Colonic mucosa (tissue), 4 donors: ENCODE data around the gene RBM20. TPM values are rescaled to one million over a fixed set of nuclear protein-coding genes. Genes with fewer than 3 reads are reported as not detected.
"Not testable (repeated sequence)": the region's sequence is repeated elsewhere in the genome, so short reads cannot be mapped to it uniquely, and the experiment has no call there.

Source experiments
- DNase-seq: peaks from one replicate; pipeline ENCODE4 v3.0.0-alpha.2; 2020
- H3K27ac ChIP-seq: fragments of 200-600 bp; one replicate; pipeline ENCODE4 v1.8.0; 2021
- H3K27me3 ChIP-seq: fragments of 200-600 bp; one replicate; pipeline ENCODE4 v1.8.0; 2021
- H3K36me3 ChIP-seq: fragments of 200-600 bp; one replicate; pipeline ENCODE4 v1.8.0; 2021
- H3K4me1 ChIP-seq: fragments of 200-600 bp; one replicate; pipeline ENCODE4 v1.8.0; 2021; ENCODE audit warnings: mild to moderate bottlenecking
- H3K4me3 ChIP-seq: fragments of 200-600 bp; one replicate; pipeline ENCODE4 v1.8.0; 2021
- H3K9ac ChIP-seq, 2 donors: one replicate each; pipeline ENCODE4 v1.7.0; 2013; ENCODE audit warnings: control low read depth in 2 of 2, low read depth in 2 of 2, low read length in 2 of 2
- H3K9me3 ChIP-seq: fragments of 200-600 bp; one replicate; pipeline ENCODE4 v1.8.0; 2021
- CTCF ChIP-seq: fragments of 200-600 bp; IDR thresholded peaks from one replicate; pipeline ENCODE4 v1.8.0; 2022; ENCODE audit warnings: antibody characterized with exemption, mild to moderate bottlenecking
- intact Hi-C: fragments of 100-400 bp; cut with DNase I; formaldehyde crosslinking; loops from one replicate; pipeline ENCODE4 v1.14.1; 2022
- total RNA-seq, 2 donors: library from RNA; stranded (reverse); fragmentation: NEBNext Ultra II Directional in 1 of 2; extraction: Animal tissue kit (Norgen Biotek cat#: 25700) in 1 of 2; gene quantifications; one replicate each; pipeline ENCODE4 v1.2.1, GENCODE V29; 2021
- donor health status: healthy.
- donor health status: DM: no; HTN: no; CAD: no.
- donor health status: DM: no; HTN: no; CAD: no.

RBM20 gene
- total RNA-seq, 2 donors from 2014 or later = 0.49 to 0.80 TPM

GRCh38 chr10:110863361-110863760 lies 219.2 kb downstream of the RBM20 start:
- Histone ChIP-seq H3K4me3 (no peak overlapping the region), H3K4me1 (peaks cover 25% of the 10 kb centered on the region), H3K9me3 (no peaks in the 10 kb centered on the region), H3K9ac (no peak overlapping the region), H3K36me3 (no peaks in the 10 kb centered on the region), H3K27me3 (no peaks in the 10 kb centered on the region), H3K27ac (peak overlapping the region; percentile 90)
- TF ChIP-seq CTCF = no peak
- no peak for DNase-seq
- intact Hi-C loops = no loop called here

GRCh38 chr10:110863956-110864355 lies 219.8 kb downstream of the RBM20 start:
- TF ChIP-seq CTCF = no peak
- Histone ChIP-seq H3K9me3 (no peaks in the 10 kb centered on the region), H3K27me3 (no peaks in the 10 kb centered on the region), H3K36me3 (no peaks in the 10 kb centered on the region), H3K9ac (peak overlapping the region in 1 of 2 donors; percentile 59), H3K4me3 (no peak overlapping the region), H3K27ac (peak overlapping the region; percentile 90), H3K4me1 (peaks cover 23% of the 10 kb centered on the region)
- no peak for DNase-seq
- intact Hi-C loops = no loop called here

- DNase-seq = no peak
- no peaks in the 10 kb centered on the region for H3K9me3 ChIP-seq
- peak overlapping the region; percentile 46 to 59 for H3K9ac ChIP-seq
- no peaks in the 10 kb centered on the region for H3K27me3 ChIP-seq
- intact Hi-C loops = no loop called here
- H3K4me1 ChIP-seq = peaks cover 16% of the 10 kb centered on the region
- H3K36me3 ChIP-seq = no peaks in the 10 kb centered on the region
- no peak overlapping the region for H3K4me3 ChIP-seq
- no peak for TF ChIP-seq CTCF
- peak overlapping the region; percentile 90 for H3K27ac ChIP-seq
These were observed 220.6 kb downstream of the RBM20 start for GRCh38 chr10:110864662-110865140.

GRCh38 chr10:110865186-110865808 lies 221.2 kb downstream of the RBM20 start:
- intact Hi-C loops = no loop called here
- peak overlapping the region; percentile 90 for H3K27ac ChIP-seq
- no peak overlapping the region for H3K4me3 ChIP-seq
- TF ChIP-seq CTCF = no peak
- peaks cover 12% of the 10 kb centered on the region for H3K4me1 ChIP-seq
- no peaks in the 10 kb centered on the region for H3K27me3 ChIP-seq
- H3K9ac ChIP-seq = peak overlapping the region; percentile 47 to 59
- H3K36me3 ChIP-seq = no peaks in the 10 kb centered on the region
- DNase-seq = peak; percentile 76
- no peaks in the 10 kb centered on the region for H3K9me3 ChIP-seq

GRCh38 chr10:110865809-110866482 lies 221.8 kb downstream of the RBM20 start:
- H3K9ac ChIP-seq = peak overlapping the region in 1 of 2 donors; percentile 59
- no peak for DNase-seq
- intact Hi-C loops = no loop called here
- H3K4me1 ChIP-seq = peaks cover 7% of the 10 kb centered on the region
- TF ChIP-seq CTCF = no peak
- no peaks in the 10 kb centered on the region for H3K9me3 ChIP-seq
- peak overlapping the region; percentile 90 for H3K27ac ChIP-seq
- no peak overlapping the region for H3K4me3 ChIP-seq
- H3K27me3 ChIP-seq = no peaks in the 10 kb centered on the region
- H3K36me3 ChIP-seq = no peaks in the 10 kb centered on the region

- not testable (repeated sequence) for H3K4me1 ChIP-seq
These were observed 223.1 kb downstream of the RBM20 start for GRCh38 chr10:110867011-110867806.

More at GRCh38 chr10:110867011-110867806, 223.1 kb downstream of the RBM20 start:
- H3K27me3 ChIP-seq, DNase-seq, intact Hi-C loops, H3K4me3 ChIP-seq, H3K36me3 ChIP-seq, H3K9me3 ChIP-seq: not testable (repeated sequence)
- H3K27ac ChIP-seq = peak overlapping the region; percentile 57
- peak overlapping the region in 1 of 2 donors; percentile 69 for H3K9ac ChIP-seq
